Colonic mucosa (tissue), 4 donors: ENCODE data around the gene INTS15. TPM values are rescaled to one million over a fixed set of nuclear protein-coding genes. Genes with fewer than 3 reads are reported as not detected.

Experiments used
- DNase-seq: peaks from one replicate; pipeline ENCODE4 v3.0.0-alpha.2; 2020
- H3K27ac ChIP-seq: fragments of 200-600 bp; one replicate; pipeline ENCODE4 v1.8.0; 2021
- H3K27me3 ChIP-seq: fragments of 200-600 bp; one replicate; pipeline ENCODE4 v1.8.0; 2021
- H3K36me3 ChIP-seq: fragments of 200-600 bp; one replicate; pipeline ENCODE4 v1.8.0; 2021
- H3K4me1 ChIP-seq: fragments of 200-600 bp; one replicate; pipeline ENCODE4 v1.8.0; 2021; ENCODE audit warnings: mild to moderate bottlenecking
- H3K4me3 ChIP-seq: fragments of 200-600 bp; one replicate; pipeline ENCODE4 v1.8.0; 2021
- H3K9ac ChIP-seq, 2 donors: one replicate each; pipeline ENCODE4 v1.7.0; 2013; ENCODE audit warnings: control low read depth in 2 of 2, low read depth in 2 of 2, low read length in 2 of 2
- H3K9me3 ChIP-seq: fragments of 200-600 bp; one replicate; pipeline ENCODE4 v1.8.0; 2021
- intact Hi-C: fragments of 100-400 bp; cut with DNase I; formaldehyde crosslinking; loops from one replicate; pipeline ENCODE4 v1.14.1; 2022
- total RNA-seq, 2 donors: library from RNA; stranded (reverse); fragmentation: NEBNext Ultra II Directional in 1 of 2; extraction: Animal tissue kit (Norgen Biotek cat#: 25700) in 1 of 2; gene quantifications; one replicate each; pipeline ENCODE4 v1.2.1, GENCODE V29; 2021
- TF ChIP-seq, protein P1 (sequence below): fragments of 200-600 bp; IDR thresholded peaks from one replicate; pipeline ENCODE4 v1.8.0; 2022; ENCODE audit warnings: antibody characterized with exemption, mild to moderate bottlenecking
- donor health status: healthy.
- donor health status: DM: no; HTN: no; CAD: no.
- donor health status: DM: no; HTN: no; CAD: no.

Gene INTS15
- total RNA-seq, 2 donors from 2014 or later: 16.9 to 26.8 TPM

GRCh38 chr7:6551016-6551511 lies 38.8 kb upstream of the INTS15 start, which contains the start of gene GRID2IP:
Gene GRID2IP, minus strand, starts transcription at chr7:6551461. Its CDS starts 25 bp downstream, at chr7:6551436.
- DNase-seq: no peak
- H3K9me3 ChIP-seq: no peaks in the 10 kb centered on the region
- intact Hi-C loops: no loop called here
- H3K4me1 ChIP-seq: no peaks in the 10 kb centered on the region
- H3K27ac ChIP-seq: no peak within 1 kb of the TSS
- no peaks in the 10 kb centered on the region for H3K27me3 ChIP-seq
- no peaks in the 10 kb centered on the region for H3K36me3 ChIP-seq
- TF ChIP-seq, protein P1, sequence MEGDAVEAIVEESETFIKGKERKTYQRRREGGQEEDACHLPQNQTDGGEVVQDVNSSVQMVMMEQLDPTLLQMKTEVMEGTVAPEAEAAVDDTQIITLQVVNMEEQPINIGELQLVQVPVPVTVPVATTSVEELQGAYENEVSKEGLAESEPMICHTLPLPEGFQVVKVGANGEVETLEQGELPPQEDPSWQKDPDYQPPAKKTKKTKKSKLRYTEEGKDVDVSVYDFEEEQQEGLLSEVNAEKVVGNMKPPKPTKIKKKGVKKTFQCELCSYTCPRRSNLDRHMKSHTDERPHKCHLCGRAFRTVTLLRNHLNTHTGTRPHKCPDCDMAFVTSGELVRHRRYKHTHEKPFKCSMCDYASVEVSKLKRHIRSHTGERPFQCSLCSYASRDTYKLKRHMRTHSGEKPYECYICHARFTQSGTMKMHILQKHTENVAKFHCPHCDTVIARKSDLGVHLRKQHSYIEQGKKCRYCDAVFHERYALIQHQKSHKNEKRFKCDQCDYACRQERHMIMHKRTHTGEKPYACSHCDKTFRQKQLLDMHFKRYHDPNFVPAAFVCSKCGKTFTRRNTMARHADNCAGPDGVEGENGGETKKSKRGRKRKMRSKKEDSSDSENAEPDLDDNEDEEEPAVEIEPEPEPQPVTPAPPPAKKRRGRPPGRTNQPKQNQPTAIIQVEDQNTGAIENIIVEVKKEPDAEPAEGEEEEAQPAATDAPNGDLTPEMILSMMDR: no peak
- H3K9ac ChIP-seq: no peak within 1 kb of the TSS
- no peak within 1 kb of the TSS for H3K4me3 ChIP-seq

GRCh38 chr7:6553448-6554044 lies 36.3 kb upstream of the INTS15 start:
- Histone ChIP-seq H3K9me3 (no peaks in the 10 kb centered on the region), H3K4me1 (no peaks in the 10 kb centered on the region), H3K9ac (no peak overlapping the region), H3K36me3 (no peaks in the 10 kb centered on the region), H3K4me3 (no peak overlapping the region), H3K27me3 (no peaks in the 10 kb centered on the region), H3K27ac (no peak overlapping the region)
- DNase-seq: no peak
- intact Hi-C loops: no loop called here
- TF ChIP-seq, protein P1: no peak

- TF ChIP-seq, protein P1: no peak
- intact Hi-C loops: no loop called here
- Histone ChIP-seq H3K27ac (no peak overlapping the region), H3K9ac (no peak overlapping the region), H3K36me3 (no peaks in the 10 kb centered on the region), H3K4me3 (no peak overlapping the region), H3K4me1 (no peaks in the 10 kb centered on the region), H3K27me3 (no peaks in the 10 kb centered on the region), H3K9me3 (no peaks in the 10 kb centered on the region)
- no peak for DNase-seq
Measured at GRCh38 chr7:6554848-6555247, 35.0 kb upstream of the INTS15 start.

DNA sequence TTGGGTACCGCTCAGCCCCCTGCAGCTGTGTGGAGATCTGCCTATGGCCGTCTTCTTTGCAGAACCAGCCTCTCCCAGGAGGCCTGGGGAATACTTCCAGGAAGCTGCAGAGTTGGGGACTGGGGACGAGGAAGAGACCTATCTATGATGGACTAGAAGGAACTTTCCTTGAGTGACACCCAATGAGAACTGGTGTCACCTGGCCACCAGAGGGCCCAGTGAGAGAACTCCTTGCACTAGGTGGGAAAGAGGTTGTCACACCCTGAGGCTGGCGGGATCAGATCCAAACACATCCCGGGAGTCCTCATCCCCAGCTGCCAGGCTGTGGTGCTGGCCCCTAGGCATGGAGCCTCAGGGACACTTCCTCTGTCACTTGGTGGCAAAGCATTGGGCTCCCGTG lies 33.6 kb upstream of the INTS15 start:
- DNase-seq: no peak

DNA sequence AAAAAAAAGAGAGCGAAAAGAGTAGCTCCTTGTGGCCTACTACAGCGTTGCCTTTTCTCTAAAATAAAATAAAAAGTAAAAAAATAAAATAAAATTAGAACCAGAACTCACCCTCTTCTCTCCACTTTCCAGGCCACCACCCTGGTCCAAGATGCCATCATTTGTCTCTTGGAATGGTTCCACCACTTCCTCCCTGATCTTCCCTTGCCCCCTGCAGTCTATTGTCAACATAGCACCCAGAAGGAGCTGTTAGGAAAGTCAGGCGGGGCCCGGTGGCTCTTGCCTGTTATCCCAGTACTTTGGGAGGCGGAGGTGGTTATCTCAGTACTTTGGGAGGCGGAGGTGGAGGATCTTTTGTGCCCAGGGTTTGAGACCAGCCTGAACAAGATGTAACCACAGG lies 31.0 kb upstream of the INTS15 start:
- Histone ChIP-seq H3K27me3 (no peaks in the 10 kb centered on the region), H3K27ac (no peak overlapping the region), H3K9me3 (no peaks in the 10 kb centered on the region), H3K4me1 (no peaks in the 10 kb centered on the region), H3K4me3 (no peak overlapping the region), H3K9ac (no peak overlapping the region), H3K36me3 (no peaks in the 10 kb centered on the region)
- DNase-seq: peak; percentile 31
- intact Hi-C loops: no loop called here
- TF ChIP-seq, protein P1: no peak

More for the DNA sequence above, 33.6 kb upstream of the INTS15 start:
- Histone ChIP-seq H3K9ac (no peak overlapping the region), H3K4me3 (no peak overlapping the region), H3K4me1 (no peaks in the 10 kb centered on the region), H3K36me3 (no peaks in the 10 kb centered on the region), H3K27me3 (no peaks in the 10 kb centered on the region), H3K27ac (no peak overlapping the region), H3K9me3 (no peaks in the 10 kb centered on the region)
- TF ChIP-seq, protein P1: peak; percentile 12
- intact Hi-C loops: no loop called here
